Liver (tissue), 3 donors: Measurements from ENCODE around the gene SLC25A34.

Experiments used
- CTCF ChIP-seq: fragments of 150-350 bp; IDR thresholded peaks from 2 replicates; pipeline ENCODE4 v1.5.1; 2017; ENCODE audit warnings: improper control_type of control experiment, low read depth, low read length; ENCODE audit not compliant: missing input control
- EGR1 ChIP-seq, 2 donors: IDR thresholded peaks; 2 replicates each; pipeline ENCODE4 v1.6.1; 2016 to 2018; ENCODE audit warnings: antibody characterized with exemption in 2 of 2, low read depth in 2 of 2
- FOXA1 ChIP-seq: IDR thresholded peaks from 2 replicates; pipeline ENCODE4 v1.6.1; 2016; ENCODE audit warnings: antibody characterized with exemption
- JUND ChIP-seq, 2 donors: IDR thresholded peaks; 2 replicates each; pipeline ENCODE4 v1.6.1; 2016; ENCODE audit warnings: antibody characterized with exemption in 2 of 2
- MAX ChIP-seq: IDR thresholded peaks from 2 replicates; pipeline ENCODE4 v1.6.1; 2016; ENCODE audit warnings: antibody characterized with exemption
- NR2F2 ChIP-seq: IDR thresholded peaks from 2 replicates; pipeline ENCODE4 v1.6.1; 2016; ENCODE audit warnings: antibody characterized with exemption
- RAD21 ChIP-seq, 2 donors: IDR thresholded peaks; 2 replicates each; pipeline ENCODE4 v1.6.1; 2016; ENCODE audit warnings: antibody characterized with exemption in 2 of 2, mild to moderate bottlenecking in 2 of 2
- REST ChIP-seq: IDR thresholded peaks from 2 replicates; pipeline ENCODE4 v1.6.1; 2016; ENCODE audit warnings: antibody characterized with exemption, mild to moderate bottlenecking
- RXRA ChIP-seq, 2 donors: IDR thresholded peaks; 2 replicates each; pipeline ENCODE4 v1.6.1; 2017 to 2018; ENCODE audit warnings: antibody characterized with exemption in 2 of 2, mild to moderate bottlenecking in 1 of 2
- TAF1 ChIP-seq: conservative IDR thresholded peaks from 2 replicates; pipeline ENCODE4 v1.6.1; 2016; ENCODE audit warnings: antibody characterized with exemption, mild to moderate bottlenecking
- donor health status: healthy.
- donor health status: healthy.

GRCh38 chr1:15698201-15698600 is 37.9 kb upstream of the SLC25A34 start:
- no peak for TF ChIP-seq MAX
- no peak for TF ChIP-seq TAF1
- TF ChIP-seq CTCF = no peak
- TF ChIP-seq RAD21 (IDR thresholded peaks at IDR 0.05) = no peak
- no peak for TF ChIP-seq REST
- TF ChIP-seq NR2F2 = no peak
- TF ChIP-seq JUND (IDR thresholded peaks at IDR 0.05) = no peak
- TF ChIP-seq FOXA1 = no peak
- no peak for TF ChIP-seq EGR1 (IDR thresholded peaks at IDR 0.05; ENCODE audit: low read depth in 2 of 2)
- no peak for TF ChIP-seq RXRA (IDR thresholded peaks at IDR 0.05)
